ENCODE measurements around the gene AKAP13. TPM values are rescaled to one million over a fixed set of nuclear protein-coding genes. Genes with fewer than 3 reads are reported as not detected.
A peak's percentile ranks its signal among the peaks of the same experiment; 100 is the strongest.
"Not testable (repeated sequence)": the region's sequence is repeated elsewhere in the genome, so short reads cannot be mapped to it uniquely, and the experiment has no call there.

The AKAP13 gene
- total RNA-seq, 1 donor from 2014 or later, result 450 TPM

GRCh38 chr15:85793641-85794597 lies 413.5 kb downstream of the AKAP13 start:
- peak; percentile 76 for DNase-seq
- intact Hi-C loops (cut with DNase I), result no loop called here

GRCh38 chr15:85794598-85795336 lies 414.4 kb downstream of the AKAP13 start, which contains the start of gene KLHL25:
TSS of gene KLHL25 (minus strand) at chr15:85794925. CDS start at chr15:85769810, 25,115 bp downstream.
- peak within 1 kb of the TSS; percentile 90 for H3K4me3 ChIP-seq
- H3K27ac ChIP-seq, result peak within 1 kb of the TSS; percentile 81
- H3K27me3 ChIP-seq, result no peaks in the 10 kb centered on the region
- intact Hi-C loops (cut with DNase I), result no loop called here
- peaks cover 20% of the 10 kb centered on the region for H3K4me1 ChIP-seq
- no peaks in the 10 kb centered on the region for H3K36me3 ChIP-seq
- ATAC-seq (peak; percentile 98), DNase-seq (peak; percentile 96)
- no peak for TF ChIP-seq CTCF (IDR thresholded peaks at IDR 0.05)
- H3K9me3 ChIP-seq, result no peaks in the 10 kb centered on the region

More at GRCh38 chr15:85793641-85794597, 413.5 kb downstream of the AKAP13 start:
- Histone ChIP-seq H3K4me1 (peaks cover 20% of the 10 kb centered on the region), H3K27me3 (no peaks in the 10 kb centered on the region), H3K9me3 (no peaks in the 10 kb centered on the region), H3K36me3 (no peaks in the 10 kb centered on the region), H3K27ac (peak overlapping the region; percentile 81), H3K4me3 (peak overlapping the region; percentile 90)
- no peak for TF ChIP-seq CTCF (IDR thresholded peaks at IDR 0.05)
- ATAC-seq, result peak; percentile 25

- DNase-seq (no peak), ATAC-seq (no peak)
- TF ChIP-seq CTCF (IDR thresholded peaks at IDR 0.05), result no peak
- no peaks in the 10 kb centered on the region for H3K36me3 ChIP-seq
- H3K27me3 ChIP-seq, result no peaks in the 10 kb centered on the region
- peak overlapping the region; percentile 90 for H3K4me3 ChIP-seq
- H3K9me3 ChIP-seq, result no peaks in the 10 kb centered on the region
- H3K27ac ChIP-seq, result no peak overlapping the region
- intact Hi-C loops (cut with DNase I), result no loop called here
- H3K4me1 ChIP-seq, result peaks cover 20% of the 10 kb centered on the region
These were observed 415.2 kb downstream of the AKAP13 start for GRCh38 chr15:85795337-85796305.

GRCh38 chr15:85796371-85796770 lies 416.0 kb downstream of the AKAP13 start:
- peaks cover 20% of the 10 kb centered on the region for H3K4me1 ChIP-seq
- H3K27me3 ChIP-seq; intact Hi-C loops (cut with DNase I); DNase-seq; H3K4me3 ChIP-seq; H3K27ac ChIP-seq; ATAC-seq; H3K9me3 ChIP-seq; H3K36me3 ChIP-seq: not testable (repeated sequence)

Small RNA genes within 50 kb of the gene (microRNA-seq; reads per million reads assigned to microRNA genes)
- gene MIR1276 (ENCODE audit: borderline microRNAs expressed) (not detected), gene MIR7706 (ENCODE audit: borderline microRNAs expressed) (5.4 reads per million, percentile 31 among the genes with 10 or more reads in this experiment)
